ENCODE data around the gene ATG7. TPM values are rescaled to one million over a fixed set of nuclear protein-coding genes. Genes with fewer than 3 reads are reported as not detected.
A peak's percentile ranks its signal among the peaks of the same experiment; 100 is the strongest.

The ATG7 gene
- total RNA-seq, 1 experiment from 2014 or later, result 29.3 TPM

DNA sequence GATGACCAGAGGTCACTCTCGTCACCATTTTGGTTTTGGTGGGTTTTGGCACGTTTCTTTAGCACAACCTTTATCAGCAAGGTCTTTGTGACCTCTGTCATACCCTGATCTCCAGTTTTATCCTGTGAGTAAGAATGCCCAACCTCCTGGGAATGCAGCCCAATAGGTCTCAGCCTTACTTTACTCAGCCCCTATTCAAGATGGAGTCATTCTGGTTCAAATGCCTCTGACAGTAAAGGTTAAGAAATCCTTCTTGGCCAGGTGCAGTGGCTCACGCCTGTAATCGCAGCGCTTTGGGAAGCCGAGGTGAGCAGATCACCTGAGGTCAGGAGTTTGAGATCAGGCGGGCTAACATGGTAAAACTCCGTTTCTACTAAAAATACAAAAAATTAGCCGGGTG is 3.2 kb upstream of the ATG7 start (continued):
- no peak for TF ChIP-seq ZNF274 (IDR thresholded peaks at IDR 0.05; ENCODE audit: low read depth, low read length)

GRCh38 chr3:11272906-11273574 is 843 bp downstream of the ATG7 start:
- intact Hi-C loops (cut with micrococcal nuclease), result no loop called here
- Histone ChIP-seq H3K79me2 (ENCODE audit: insufficient read depth, low read length) (peaks cover 49% of the 10 kb centered on the region), H3K27me3 (ENCODE audit: insufficient read depth, low read length) (no peaks in the 10 kb centered on the region), H3K4me1 (ENCODE audit: control insufficient read depth in 1 of 2, insufficient read depth in 2 of 2, low read length in 2 of 2) (peaks cover 4 to 15% of the 10 kb centered on the region in 2 experiments; a peak in 3 of 4 replicates), H3K36me3 (ENCODE audit: control insufficient read depth in 1 of 2, insufficient read depth in 2 of 2, low read length in 2 of 2) (peaks cover 3 to 5% of the 10 kb centered on the region in 2 experiments; a peak in 3 of 4 replicates), H3K4me2 (ENCODE audit: low read length) (peak overlapping the region; percentile 94), H3K9me2 (ENCODE audit: insufficient read depth) (no peaks in the 10 kb centered on the region), H4K20me1 (ENCODE audit: insufficient read depth) (no peaks in the 10 kb centered on the region), H3K9me3 (ENCODE audit: control insufficient read depth in 1 of 2, insufficient read depth in 1 of 2, low read depth in 1 of 2, low read length in 2 of 2) (no peaks in the 10 kb centered on the region), H3K9ac (ENCODE audit: low read length) (peak overlapping the region; percentile 95), H3K4me3 (replicated peaks in 1 of 2; ENCODE audit: low read depth in 1 of 2, low read length in 2 of 2) (peak overlapping the region; percentile 75 to 100), H2AFZ (ENCODE audit: low read depth, low read length, poor library complexity, severe bottlenecking) (no peak overlapping the region), H3K27ac (ENCODE audit: low read depth, low read length) (peak overlapping the region; percentile 57; the same call in 1 of the 2 replicates)
- POLR2A ChIA-PET, result interaction anchor here (1.5 kb wide), 1 partner anchor 16 kb away, joined by 4 read pairs; no protein-coding TSS in a partner anchor
- CTCF ChIA-PET, result interaction anchor here (1.5 kb wide), 1 partner anchor 61 kb away, joined by 6 read pairs; no protein-coding TSS in a partner anchor
- TF ChIP-seq POLR2A (IDR thresholded peaks at IDR 0.05; ENCODE audit: borderline replicate concordance, extremely low read depth, insufficient read depth, insufficient read length) (no peak), RAD21 (IDR thresholded peaks at IDR 0.05; ENCODE audit: low read depth) (no peak), ZFX (IDR thresholded peaks at IDR 0.05) (no peak), EZH2 (IDR thresholded peaks at IDR 0.05) (no peak), ZNF274 (IDR thresholded peaks at IDR 0.05; ENCODE audit: low read depth, low read length) (no peak), MAX (IDR thresholded peaks at IDR 0.05) (peak; percentile 9; the same call in 1 of the 2 replicates)
- RAD21 ChIA-PET (ENCODE audit: low non-redundant PET in 1 of 2, low total read pairs in 2 of 2, uncharacterized antibody in 2 of 2, unreplicated experiment in 2 of 2), result no interaction called here
- no TSS peak for BruUV-seq (replicated peaks)
- ATAC-seq (no peak), DNase-seq (ENCODE audit: low read depth, low spot score) (no peak)

- CTCF ChIA-PET, result no interaction called here
- peak overlapping the region; percentile 94 for H3K4me2 ChIP-seq (ENCODE audit: low read length)
- intact Hi-C loops (cut with micrococcal nuclease), result no loop called here
Observed at GRCh38 chr3:11273891-11274291, 1.7 kb downstream of the ATG7 start.

More at GRCh38 chr3:11273891-11274291, 1.7 kb downstream of the ATG7 start:
- TF ChIP-seq JUND (IDR thresholded peaks at IDR 0.05), result no peak
- no peak for TF ChIP-seq CBX3 (IDR thresholded peaks at IDR 0.05; ENCODE audit: low read depth)
- H2AFZ ChIP-seq (ENCODE audit: low read depth, low read length, poor library complexity, severe bottlenecking), result no peak overlapping the region
- H3K9me3 ChIP-seq (ENCODE audit: control insufficient read depth in 1 of 2, insufficient read depth in 1 of 2, low read depth in 1 of 2, low read length in 2 of 2), result no peaks in the 10 kb centered on the region
- no peaks in the 10 kb centered on the region for H3K9me2 ChIP-seq (ENCODE audit: insufficient read depth)
- ChIA-PET RAD21 (ENCODE audit: low non-redundant PET in 1 of 2, low total read pairs in 2 of 2, uncharacterized antibody in 2 of 2, unreplicated experiment in 2 of 2) (no interaction called here), POLR2A (no interaction called here)
- no peaks in the 10 kb centered on the region for H4K20me1 ChIP-seq (ENCODE audit: insufficient read depth)
- ATAC-seq (no peak), DNase-seq (ENCODE audit: low read depth, low spot score) (no peak)
- peaks cover 3 to 5% of the 10 kb centered on the region in 2 experiments; a peak in 3 of 4 replicates for H3K36me3 ChIP-seq (ENCODE audit: control insufficient read depth in 1 of 2, insufficient read depth in 2 of 2, low read length in 2 of 2)
- H3K27me3 ChIP-seq (ENCODE audit: insufficient read depth, low read length), result no peaks in the 10 kb centered on the region
- BruUV-seq (replicated peaks), result no TSS peak
- H3K9ac ChIP-seq (ENCODE audit: low read length), result no peak overlapping the region
- H3K79me2 ChIP-seq (ENCODE audit: insufficient read depth, low read length), result peaks cover 49% of the 10 kb centered on the region
- 0 out of 4 replicates have a peak overlapping the region, but pooled peaks of 1 of the 2 experiments have one; percentile 100 for H3K4me3 ChIP-seq (replicated peaks in 1 of 2; ENCODE audit: low read depth in 1 of 2, low read length in 2 of 2)
- H3K27ac ChIP-seq (ENCODE audit: low read depth, low read length), result no peak overlapping the region
- H3K4me1 ChIP-seq (ENCODE audit: control insufficient read depth in 1 of 2, insufficient read depth in 2 of 2, low read length in 2 of 2), result peaks cover 6 to 22% of the 10 kb centered on the region in 2 experiments

Data from HCT116 (cell line).